ENCODE data around the gene INTS2. TPM values are rescaled to one million over a fixed set of nuclear protein-coding genes. Genes with fewer than 3 reads are reported as not detected.
A peak's percentile ranks its signal among the peaks of the same experiment; 100 is the strongest.
"Not testable (repeated sequence)": the region's sequence is repeated elsewhere in the genome, so short reads cannot be mapped to it uniquely, and the experiment has no call there.

INTS2 gene
- polyA plus RNA-seq, 3 donors: 11.0 to 14.2 (median 13.3) TPM

- DNase-seq (ENCODE audit: extremely low read depth in 1 of 11, low read depth in 9 of 11, low spot score in 4 of 11): no peak
Measured at GRCh38 chr17:61867033-61867432, 60.7 kb downstream of the INTS2 start.

DNA sequence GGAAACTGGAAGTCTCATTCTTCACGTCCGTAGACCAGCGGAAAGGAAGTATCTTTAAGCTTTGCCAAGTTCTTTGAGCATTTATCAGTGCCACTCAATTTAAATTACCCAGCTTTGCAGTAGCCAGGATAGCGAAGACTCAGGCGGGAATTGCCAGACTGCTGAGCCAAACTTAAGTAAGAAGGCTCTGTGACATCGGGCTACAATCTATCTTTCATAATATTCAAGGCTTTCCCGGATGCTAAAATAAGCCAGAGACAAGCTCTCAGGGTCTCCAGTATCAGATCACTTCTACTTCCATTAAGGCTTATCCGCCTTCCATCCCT lies 64.0 kb downstream of the INTS2 start:
- peak in 1 of 11 donors; percentile 1 for DNase-seq (ENCODE audit: extremely low read depth in 1 of 11, low read depth in 9 of 11, low spot score in 4 of 11)

GRCh38 chr17:61862975-61863800 lies 64.6 kb downstream of the INTS2 start, which contains the start of gene BRIP1:
BRIP1 (minus strand) TSS chr17:61863528; CDS start chr17:61861539, 1,989 bp downstream.
- DNase-seq (ENCODE audit: extremely low read depth in 1 of 11, low read depth in 9 of 11, low spot score in 4 of 11): peak; percentile 81 to 96 (median 89)

DNA sequence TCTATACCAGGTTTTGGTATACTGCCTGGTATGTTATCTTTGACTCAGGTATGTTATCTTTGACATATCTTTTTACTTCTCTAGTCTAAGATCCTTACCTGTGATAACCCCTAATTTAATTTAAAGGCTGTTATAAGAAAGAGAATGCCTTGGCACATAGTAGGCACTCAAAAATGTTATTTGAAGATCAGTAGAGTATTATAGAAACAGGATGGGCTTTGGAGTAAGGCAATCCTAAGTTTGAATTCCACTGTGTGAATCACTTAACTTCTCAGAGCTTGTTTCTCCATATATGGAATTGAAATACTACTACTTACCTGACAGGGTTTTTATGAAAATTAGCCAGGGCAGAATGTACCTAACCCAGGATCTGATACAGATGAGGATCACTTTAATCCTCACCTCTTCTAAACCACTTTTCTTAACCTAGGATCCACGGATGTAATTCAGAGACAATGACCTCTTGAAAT lies 65.6 kb downstream of the INTS2 start:
- no peak for DNase-seq (ENCODE audit: extremely low read depth in 1 of 11, low read depth in 9 of 11, low spot score in 4 of 11)

DNA sequence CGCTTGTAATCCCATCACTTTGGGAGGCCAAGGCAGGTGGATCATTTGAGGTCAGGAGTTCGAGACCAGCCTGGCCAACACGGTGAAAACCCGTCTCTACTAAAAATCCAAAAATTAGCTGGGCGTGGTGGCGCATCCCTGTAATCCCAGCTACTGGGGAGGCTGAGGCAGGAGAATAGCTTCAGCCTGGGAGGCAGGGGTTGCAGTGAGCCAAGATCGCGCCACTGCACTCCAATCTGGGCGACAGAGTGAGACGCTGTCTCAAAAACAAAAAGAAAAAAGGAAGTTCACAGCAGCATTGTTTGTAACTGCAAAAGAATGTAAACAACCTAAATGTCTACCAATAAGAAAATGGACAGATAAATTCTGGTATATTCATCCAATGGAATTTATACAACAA lies 67.4 kb downstream of the INTS2 start:
- not testable (repeated sequence) for DNase-seq (ENCODE audit: extremely low read depth in 1 of 11, low read depth in 9 of 11, low spot score in 4 of 11)

GRCh38 chr17:61856035-61856434 lies 71.7 kb downstream of the INTS2 start:
- no peak for DNase-seq (ENCODE audit: extremely low read depth in 1 of 11, low read depth in 9 of 11, low spot score in 4 of 11)

- no peak for DNase-seq (ENCODE audit: extremely low read depth in 1 of 11, low read depth in 9 of 11, low spot score in 4 of 11)
Measured at GRCh38 chr17:61852857-61853256, 74.9 kb downstream of the INTS2 start.

DNA sequence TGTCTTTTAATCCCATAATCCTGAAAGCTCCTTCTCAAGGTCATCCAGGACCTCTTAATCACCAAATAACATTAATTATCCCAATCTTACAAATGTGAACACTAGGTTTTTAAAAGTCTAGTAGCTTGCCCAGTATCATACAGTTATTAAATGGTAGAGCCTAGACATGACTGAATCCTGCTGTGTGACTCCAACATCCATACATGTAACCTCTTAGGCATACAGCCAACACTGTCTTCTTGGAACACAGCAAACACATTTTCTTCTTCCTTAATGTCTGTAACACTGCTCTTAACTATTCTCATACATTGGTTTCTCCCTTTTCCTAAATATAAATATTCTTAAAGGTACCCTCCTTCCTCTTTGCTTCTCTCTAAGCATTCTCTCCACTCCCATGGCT lies 78.1 kb downstream of the INTS2 start:
- DNase-seq (ENCODE audit: extremely low read depth in 1 of 11, low read depth in 9 of 11, low spot score in 4 of 11): peak in 6 of 11 donors; percentile 22 to 60 (median 36)

DNA sequence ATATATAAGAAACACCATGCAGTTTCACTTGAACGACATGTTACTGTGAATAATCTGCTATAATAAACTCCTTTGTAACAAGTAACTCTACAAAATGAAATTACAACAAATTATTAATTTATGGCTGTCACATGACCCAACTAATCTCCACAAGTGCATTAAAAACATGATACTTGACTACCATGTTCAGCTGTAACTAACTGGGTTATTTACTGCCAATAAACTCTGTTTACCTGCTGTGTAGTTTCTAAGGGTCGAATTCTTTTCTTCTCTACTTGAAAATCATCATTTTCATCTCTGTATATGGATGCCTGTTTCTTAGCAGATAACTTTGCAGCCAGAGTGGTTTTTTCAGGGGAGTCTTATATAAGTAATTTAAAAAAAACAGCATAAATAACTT lies 78.9 kb downstream of the INTS2 start:
- DNase-seq (ENCODE audit: extremely low read depth in 1 of 11, low read depth in 9 of 11, low spot score in 4 of 11): no peak

DNA sequence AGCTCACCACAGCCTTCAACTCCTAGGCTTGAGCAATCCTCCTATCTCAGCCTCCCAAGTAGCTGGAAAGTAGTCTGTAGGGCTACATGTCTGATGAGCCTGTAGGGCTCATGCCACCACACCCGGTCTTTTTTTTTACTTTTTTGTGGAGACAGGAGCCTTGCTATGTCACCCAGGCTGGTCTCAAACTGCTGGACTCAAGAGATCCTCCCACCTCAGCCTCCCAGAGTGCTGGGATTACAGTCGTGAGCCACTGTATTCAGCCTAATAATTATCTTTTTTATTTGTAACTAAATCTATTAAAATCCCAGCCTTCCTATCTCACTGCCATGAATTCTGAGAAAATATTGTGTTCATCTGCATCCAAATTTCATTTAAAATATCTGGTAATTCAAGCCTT lies 79.5 kb downstream of the INTS2 start:
- no peak for DNase-seq (ENCODE audit: extremely low read depth in 1 of 11, low read depth in 9 of 11, low spot score in 4 of 11)

- no peak for DNase-seq (ENCODE audit: extremely low read depth in 1 of 11, low read depth in 9 of 11, low spot score in 4 of 11)
Measured at GRCh38 chr17:61847659-61848058, 80.1 kb downstream of the INTS2 start.

DNA sequence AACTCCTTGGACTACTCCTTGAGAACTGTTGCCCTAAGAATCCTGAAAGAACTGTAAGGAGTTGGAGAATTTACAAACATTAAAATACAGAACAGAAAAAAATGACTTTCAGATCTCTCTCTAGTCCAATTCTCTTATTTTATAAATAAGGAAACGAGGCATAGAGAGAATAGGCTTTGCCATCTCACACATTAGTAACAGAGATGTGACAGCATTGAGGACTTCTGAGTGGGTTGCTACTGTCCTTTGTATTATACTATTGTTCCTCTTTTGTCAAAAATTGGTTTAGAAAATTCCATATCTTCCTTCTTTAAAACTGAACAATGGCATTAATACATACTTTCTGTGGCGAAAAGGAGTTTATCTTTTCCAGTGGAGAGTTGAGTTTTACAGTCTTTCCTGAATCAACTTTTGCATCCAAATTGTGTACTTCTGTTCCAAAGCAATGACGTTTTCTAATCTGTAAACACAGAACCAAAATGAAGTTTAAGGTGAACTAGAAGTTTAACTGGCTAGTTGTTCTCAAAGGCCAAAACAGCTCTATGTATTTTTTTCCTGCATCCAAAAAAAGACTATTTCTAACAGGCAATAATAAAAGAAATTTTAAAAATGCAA lies 80.9 kb downstream of the INTS2 start:
- DNase-seq (ENCODE audit: extremely low read depth in 1 of 11, low read depth in 9 of 11, low spot score in 4 of 11): no peak

GRCh38 chr17:61846088-61846487 lies 81.7 kb downstream of the INTS2 start:
- no peak for DNase-seq (ENCODE audit: extremely low read depth in 1 of 11, low read depth in 9 of 11, low spot score in 4 of 11)

- DNase-seq (ENCODE audit: extremely low read depth in 1 of 11, low read depth in 9 of 11, low spot score in 4 of 11): no peak
Measured at GRCh38 chr17:61843435-61843834, 84.3 kb downstream of the INTS2 start.

DNA sequence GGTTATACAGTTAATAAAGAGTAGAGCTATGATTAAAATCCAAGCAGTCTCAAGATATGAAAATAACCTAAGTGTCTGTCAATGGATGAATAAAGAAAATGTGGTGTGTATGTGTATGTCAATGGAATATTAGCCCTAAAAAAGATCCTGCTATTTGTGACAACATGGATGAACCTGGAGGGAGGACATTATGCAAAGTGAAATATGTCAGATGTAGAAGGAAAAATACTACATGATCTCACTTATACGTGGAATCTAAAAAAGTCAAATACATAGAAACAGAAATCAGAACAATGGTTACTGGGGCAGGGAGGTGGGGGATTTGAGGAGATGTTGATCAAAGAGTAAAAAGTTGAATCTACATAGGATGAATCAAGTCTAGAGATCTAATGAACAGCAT lies 84.9 kb downstream of the INTS2 start:
- no peak for DNase-seq (ENCODE audit: extremely low read depth in 1 of 11, low read depth in 9 of 11, low spot score in 4 of 11)

GRCh38 chr17:61839300-61839786 lies 88.4 kb downstream of the INTS2 start:
- DNase-seq (ENCODE audit: extremely low read depth in 1 of 11, low read depth in 9 of 11, low spot score in 4 of 11): no peak

- DNase-seq (ENCODE audit: extremely low read depth in 1 of 11, low read depth in 9 of 11, low spot score in 4 of 11): peak in 9 of 11 donors; percentile 27 to 69 (median 50)
Measured at GRCh38 chr17:61837175-61838051, 90.4 kb downstream of the INTS2 start.

- DNase-seq (ENCODE audit: extremely low read depth in 1 of 11, low read depth in 9 of 11, low spot score in 4 of 11): no peak
Measured at GRCh38 chr17:61836266-61837174, 91.3 kb downstream of the INTS2 start.

Data from renal cortex interstitium (tissue), 11 donors.